SKM-1 treated with dmso at 0.1 percent for 144 hours (cell line): Measurements from ENCODE around the gene KIAA0513.

ENCODE experiments used
- DNase-seq: peaks from one replicate; lab custom pipeline; 2025; ENCODE audit not compliant: unreplicated experiment; lab: John Stamatoyannopoulos, UW

Gene KIAA0513

DNA sequence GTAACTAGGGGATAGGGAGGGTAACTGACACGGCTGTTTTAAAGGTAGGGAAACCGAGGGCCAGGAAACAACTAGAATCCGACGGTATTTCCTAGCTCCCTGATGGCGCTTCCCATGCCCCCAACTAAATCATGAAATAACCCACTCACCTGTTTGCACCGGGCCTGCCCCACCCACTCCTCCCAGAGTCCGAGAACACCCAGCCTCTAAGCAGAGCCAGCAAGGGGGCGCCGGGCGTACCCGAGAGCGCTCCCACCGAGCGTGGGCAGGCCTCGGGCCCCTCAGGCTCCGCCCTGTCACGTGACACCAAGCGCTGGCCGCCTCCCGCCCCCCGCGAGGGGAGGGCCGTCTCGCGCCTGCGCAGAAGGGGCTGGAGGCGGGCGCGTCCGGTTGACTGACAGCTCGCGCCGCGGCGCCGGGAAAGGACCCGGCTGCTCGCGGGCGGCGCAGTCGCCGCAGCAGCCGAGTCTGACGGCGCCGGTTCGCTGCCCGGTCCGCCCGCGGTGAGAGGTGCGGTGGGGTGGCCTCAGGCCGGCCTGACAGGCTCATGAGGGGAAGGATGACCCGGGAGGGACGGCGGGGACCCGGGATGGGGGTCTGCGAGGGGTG, at the start of gene KIAA0513:
Gene KIAA0513, plus strand, starts transcription at position 447 of the 609 bp plus-strand sequence. CDS start 39,277 bp downstream, outside the sequence.
- DNase-seq = peak; percentile 81

- DNase-seq = no peak
These were observed 48.1 kb upstream of the KIAA0513 start for GRCh38 chr16:84979516-84979915.

DNA sequence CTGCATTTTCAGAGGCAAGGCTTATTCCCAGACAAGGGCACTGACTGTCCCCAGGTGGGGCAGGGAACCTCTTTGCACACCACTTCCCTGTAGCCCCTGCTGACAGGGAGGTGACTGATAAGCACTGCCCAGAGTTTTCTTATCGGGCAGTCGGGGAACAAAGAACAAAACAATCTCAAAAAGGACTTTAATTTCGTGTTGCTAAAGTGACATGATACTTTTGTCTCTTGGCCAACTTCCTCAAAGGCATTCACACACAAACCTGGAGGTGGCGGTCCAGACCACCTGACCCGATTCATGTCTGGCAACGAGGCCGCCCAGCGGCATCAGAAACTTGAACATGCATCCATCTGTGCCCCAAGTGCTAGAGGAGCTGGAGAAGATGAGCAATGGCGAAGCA, 45.2 kb upstream of the KIAA0513 start:
- no peak for DNase-seq

DNA sequence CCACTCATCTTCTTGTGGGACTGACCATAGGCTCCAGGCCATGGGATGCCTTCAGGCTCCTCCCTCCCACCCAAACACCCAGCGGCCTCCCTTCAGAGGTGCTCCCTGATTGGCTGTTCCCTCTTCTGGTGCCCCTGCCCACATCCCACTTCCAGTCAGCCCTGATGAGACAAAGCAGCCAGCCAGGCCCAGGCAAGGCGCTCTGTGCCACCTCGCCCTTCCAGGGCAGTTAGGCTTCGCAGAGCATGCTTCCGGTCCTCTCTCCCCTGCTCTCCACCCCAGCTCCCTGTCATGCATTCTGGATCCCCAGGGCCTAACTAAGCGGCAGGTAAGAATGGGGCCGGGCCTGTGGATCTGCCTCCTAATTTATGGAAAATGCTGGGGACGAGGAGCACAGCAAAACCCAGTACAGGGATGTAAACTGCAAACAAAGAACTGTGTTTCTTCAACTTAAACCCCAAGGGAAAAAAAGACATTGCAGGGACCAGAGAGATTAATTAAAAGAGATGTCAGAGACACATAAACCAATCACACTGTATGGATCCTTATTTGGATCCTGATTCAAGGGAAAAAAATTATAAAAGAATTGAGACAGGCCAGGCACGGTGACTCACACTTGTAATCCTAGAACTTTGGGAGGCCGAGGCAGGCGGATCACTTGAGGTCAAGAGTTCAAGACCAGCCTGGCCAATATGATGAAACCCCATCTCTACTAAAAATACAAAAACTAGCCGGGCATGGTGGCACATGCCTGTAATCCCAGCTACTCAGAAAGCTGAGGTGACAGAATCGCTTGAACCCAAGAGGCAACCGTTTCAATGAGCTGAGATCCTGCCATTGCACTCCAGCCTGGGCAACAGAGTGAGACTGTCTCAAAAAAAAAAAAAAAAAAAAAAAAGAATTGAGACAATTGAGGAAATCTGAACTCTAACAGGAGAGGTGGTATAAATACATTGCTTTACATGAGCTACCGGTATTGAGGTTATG, 42.2 kb upstream of the KIAA0513 start:
- DNase-seq = no peak

DNA sequence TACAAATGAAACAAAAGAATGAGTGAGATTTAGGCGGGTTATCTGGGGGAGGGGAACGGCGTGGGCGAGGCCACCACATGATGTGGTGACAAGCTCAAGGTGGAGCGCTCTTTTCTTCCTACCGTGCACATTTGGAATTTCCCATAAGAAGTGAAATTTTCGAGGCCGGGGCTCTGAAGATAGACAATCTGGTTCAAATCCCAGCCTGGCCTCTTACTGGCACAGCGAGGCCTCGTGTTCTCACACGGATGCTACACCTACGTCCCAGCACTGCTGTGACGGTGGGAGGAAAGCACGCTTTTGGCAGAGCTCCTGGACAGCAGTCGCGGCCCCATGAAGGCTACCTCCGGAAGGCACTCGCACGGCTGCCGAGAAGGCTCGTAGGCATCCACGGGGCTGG, 41.5 kb upstream of the KIAA0513 start:
- no peak for DNase-seq

DNA sequence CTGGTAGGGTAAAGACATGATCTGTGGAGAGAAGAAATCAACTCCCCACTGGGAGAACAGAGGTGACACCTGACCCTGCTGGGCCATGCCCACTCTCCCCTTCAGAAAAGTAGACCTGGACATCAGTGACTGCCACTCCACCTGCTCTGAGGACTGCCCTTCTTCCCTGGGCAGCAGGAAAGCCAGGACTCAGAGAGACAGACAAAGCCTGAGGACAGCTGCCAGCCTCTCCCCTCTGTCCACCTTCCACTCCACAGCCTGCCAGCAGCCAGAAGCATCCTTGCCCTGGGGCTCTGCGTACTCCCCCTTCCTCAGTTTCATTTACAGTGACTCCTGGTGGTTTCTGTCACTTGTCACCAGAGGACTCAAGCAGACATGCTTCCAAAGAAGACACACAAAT, 40.7 kb upstream of the KIAA0513 start:
- DNase-seq = no peak

DNA sequence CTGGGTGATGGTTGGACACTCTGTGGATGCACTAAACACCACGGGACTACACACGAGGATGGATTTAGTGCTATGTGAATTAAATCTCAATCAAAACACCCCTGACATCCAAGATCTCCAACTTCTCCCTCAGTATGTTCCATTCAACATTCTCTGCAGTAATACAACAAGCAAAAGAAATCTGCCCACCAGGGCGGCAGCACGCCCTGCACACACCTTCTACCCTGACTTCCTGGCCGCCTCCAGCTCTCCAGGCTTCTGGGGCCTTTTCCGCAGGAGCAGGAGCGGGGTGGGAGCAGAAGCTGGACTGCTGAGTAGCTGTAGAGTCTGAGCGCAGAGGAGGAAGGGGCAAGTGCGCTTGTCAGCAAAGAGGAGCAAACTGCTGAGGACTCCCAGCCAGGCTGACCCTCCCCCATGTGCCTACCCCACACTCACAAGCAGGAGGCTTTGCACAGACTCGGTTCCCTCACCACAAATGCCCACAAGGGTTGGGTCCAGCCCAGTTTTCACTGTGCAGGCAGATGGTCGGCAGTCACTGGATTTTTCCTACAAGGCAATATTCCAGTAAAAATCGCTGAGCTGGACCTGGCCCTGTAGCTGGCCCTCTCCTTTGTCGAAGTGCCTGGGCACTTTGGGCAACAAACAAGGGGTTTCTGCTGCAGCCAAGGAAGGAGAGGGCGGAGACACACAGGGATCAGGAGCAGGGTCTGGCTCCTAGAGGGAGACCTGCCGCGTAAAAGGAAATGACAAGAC, 39.1 kb upstream of the KIAA0513 start:
- DNase-seq = no peak

- DNase-seq = no peak
These were observed 37.6 kb upstream of the KIAA0513 start for GRCh38 chr16:84989749-84990620.

- DNase-seq = no peak
These were observed 36.8 kb upstream of the KIAA0513 start for GRCh38 chr16:84990782-84991181.

GRCh38 chr16:84992717-84993075, 34.9 kb upstream of the KIAA0513 start:
- no peak for DNase-seq

DNA sequence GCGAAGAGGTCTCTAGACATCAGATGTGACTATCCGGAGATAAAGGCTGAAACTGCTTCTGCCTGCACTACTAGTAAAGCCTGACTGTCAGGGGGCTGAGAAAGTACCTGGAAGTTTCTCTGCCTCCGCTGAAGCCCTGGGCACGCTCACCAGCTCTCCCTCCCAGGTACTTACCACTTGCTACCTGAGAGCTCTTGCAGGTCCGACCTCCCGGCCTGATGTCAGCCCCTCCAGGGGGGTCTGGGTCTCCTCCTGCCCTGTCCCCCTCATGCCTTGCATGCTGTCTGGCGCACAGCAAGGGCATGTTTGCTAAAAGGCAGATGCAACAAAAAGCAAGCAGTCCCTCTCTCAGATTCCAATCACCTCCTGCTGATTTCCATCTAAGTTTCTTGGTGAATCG, 33.7 kb upstream of the KIAA0513 start:
- DNase-seq = no peak

DNA sequence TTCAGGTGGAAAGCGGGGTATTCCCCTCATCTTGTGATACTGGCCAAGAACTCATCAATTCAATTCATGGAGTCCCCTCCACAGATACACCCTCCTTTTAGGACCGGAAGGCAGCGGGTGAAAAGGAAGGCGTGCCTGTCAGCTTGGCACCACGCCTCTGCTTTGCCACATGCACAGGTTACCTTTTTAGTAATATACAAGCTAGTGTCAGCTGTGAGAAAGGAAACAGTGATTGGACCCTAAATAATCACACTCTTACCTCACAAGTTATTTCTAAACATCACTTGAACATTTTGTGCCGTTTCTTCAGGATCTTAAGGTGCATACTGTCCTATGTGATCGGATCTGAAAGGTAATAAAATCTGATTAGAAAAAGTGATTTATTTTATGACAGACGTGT, 31.9 kb upstream of the KIAA0513 start:
- no peak for DNase-seq

GRCh38 chr16:84996365-84996764, 31.2 kb upstream of the KIAA0513 start:
- DNase-seq = no peak

DNA sequence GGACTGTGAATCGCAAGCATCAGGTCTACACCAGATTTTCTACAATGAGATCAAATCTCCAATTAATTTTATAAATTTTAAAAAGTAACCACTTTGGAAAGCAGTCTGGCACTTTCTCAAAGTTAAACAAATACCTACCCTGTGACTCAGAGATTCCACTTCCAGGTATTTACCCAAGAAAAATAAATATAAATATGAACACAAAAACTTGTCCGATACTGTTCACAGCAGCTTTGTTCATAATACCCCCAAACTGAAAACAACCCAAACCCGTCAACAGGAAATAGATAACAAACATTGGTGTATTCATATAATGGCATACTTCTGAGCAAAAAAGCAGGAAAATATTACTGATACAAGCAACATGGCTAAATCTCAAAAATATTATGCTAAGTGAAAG, 28.4 kb upstream of the KIAA0513 start:
- DNase-seq = no peak

DNA sequence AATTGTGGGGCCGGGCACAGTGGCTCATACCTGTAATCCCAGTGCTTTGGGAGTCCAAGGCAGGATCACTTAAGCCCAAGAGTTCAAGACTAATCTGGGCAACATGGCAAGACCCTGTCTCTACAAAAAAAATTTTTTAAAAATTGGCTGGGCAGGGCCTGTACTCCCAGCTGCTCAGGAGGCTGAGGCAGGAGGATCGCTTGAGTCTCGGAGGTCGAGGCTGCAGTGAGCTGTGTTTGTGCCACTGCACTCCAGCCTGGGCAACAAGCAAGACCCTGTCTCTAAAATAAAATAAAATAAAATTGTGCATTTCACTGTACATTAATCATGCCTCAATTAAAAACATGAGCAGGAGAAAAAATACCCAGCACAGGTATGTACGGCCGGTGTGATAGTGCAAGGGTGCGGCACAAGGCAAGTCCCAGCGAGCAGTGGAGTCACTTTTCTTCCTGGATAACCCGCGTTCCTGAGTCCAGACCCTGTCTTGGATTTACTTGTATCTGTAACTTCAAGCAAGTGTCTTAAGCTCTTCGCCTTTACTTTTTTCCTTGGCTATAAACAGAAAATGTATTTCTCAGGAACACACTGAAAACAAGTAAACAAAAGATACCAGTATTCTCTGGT, 27.6 kb upstream of the KIAA0513 start:
- no peak for DNase-seq

- no peak for DNase-seq
These were observed 25.5 kb upstream of the KIAA0513 start for GRCh38 chr16:85002099-85002541.

DNA sequence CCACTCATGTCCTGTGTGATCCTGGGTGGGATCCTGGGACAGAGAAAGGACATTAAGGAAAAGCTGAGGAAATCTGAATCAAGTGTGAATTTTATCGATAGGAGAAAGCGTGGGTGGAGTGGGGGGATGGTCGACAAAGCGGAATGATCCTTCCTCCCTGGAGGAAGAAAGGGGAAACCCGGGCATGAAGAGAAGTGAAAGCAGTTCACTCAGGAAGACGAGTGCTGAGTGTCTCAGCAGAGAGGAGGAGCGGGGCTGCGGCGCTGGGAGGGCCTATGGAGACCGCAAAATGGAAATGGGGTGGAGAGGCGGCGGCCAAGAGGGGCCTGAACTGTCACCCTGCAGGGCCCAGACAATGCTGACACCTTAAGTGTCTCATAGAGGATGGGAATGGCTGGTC, 25.0 kb upstream of the KIAA0513 start:
- DNase-seq = no peak

- no peak for DNase-seq
These were observed 24.5 kb upstream of the KIAA0513 start for GRCh38 chr16:85003076-85003475.

- DNase-seq = no peak
These were observed 23.6 kb upstream of the KIAA0513 start for GRCh38 chr16:85003725-85004586.
